ENCODE results near the gene CYP3A4. TPM values are rescaled to one million over a fixed set of nuclear protein-coding genes. Genes with fewer than 3 reads are reported as not detected.

CYP3A4 gene
- total and polyA plus RNA-seq, 2 of the 13 experiments (the other 11 are each of a cell fraction or from before 2014, with no cell fraction given), result 0.11 to 0.24 TPM

DNA sequence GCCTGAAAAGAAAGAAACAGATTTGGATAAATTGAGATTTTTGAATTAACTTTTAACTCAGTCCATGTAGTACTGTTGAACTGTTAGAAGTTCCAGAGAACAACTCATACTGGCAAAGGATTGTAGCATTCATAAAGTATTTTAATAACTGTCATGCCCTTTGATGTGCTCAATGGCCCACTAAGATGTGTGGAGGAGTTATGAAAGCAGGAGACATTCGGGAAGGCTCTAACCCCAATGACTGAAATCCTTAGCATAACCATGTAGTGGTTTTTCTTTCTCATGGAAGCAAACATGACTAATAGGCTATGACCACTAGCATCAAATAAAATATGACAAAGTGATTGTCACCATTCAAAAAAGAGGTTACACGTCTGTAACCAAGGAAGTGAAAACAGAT is 74.7 kb downstream of the CYP3A4 start:
- 96% methylated on average over 2 of the region's 2 CpGs for WGBS (ENCODE audit: low lambda C conversion rate)
- ATAC-seq (no peak), FAIRE-seq (no peak), DNase-seq (ENCODE audit: low spot score) (no peak)
- H3K4me2 ChIP-seq (ENCODE audit: low read depth, low read length), result no peak overlapping the region
- no peaks in the 10 kb centered on the region for H3K79me2 ChIP-seq (ENCODE audit: insufficient read depth, low read length)
- H3K9me3 ChIP-seq (ENCODE audit: low read length), result no peaks in the 10 kb centered on the region
- no peaks in the 10 kb centered on the region for H3K4me1 ChIP-seq (ENCODE audit: insufficient read depth, low read length)
- H3K9ac ChIP-seq (ENCODE audit: insufficient read depth, low read depth, low read length), result no peak overlapping the region
- H2AFZ ChIP-seq (ENCODE audit: low read length), result no peak overlapping the region
- H4K20me1 ChIP-seq (ENCODE audit: insufficient read depth, low read length), result no peaks in the 10 kb centered on the region
- POLR2A ChIA-PET, result no interaction called here
- in situ Hi-C loops (cut with HindIII; ENCODE audit: extremely low pct_ligation_motif_present, low pct_unique_long_range_greater_than_20kb), result no loop called here
- H3K36me3 ChIP-seq (replicated peaks in 1 of 2; ENCODE audit: control insufficient read depth in 1 of 2, insufficient read depth in 2 of 2, low read length in 2 of 2), result no peaks in the 10 kb centered on the region
- CTCF ChIA-PET (ENCODE audit: low intra/inter-chr PET ratio, low total read pairs), result no interaction called here
- intact Hi-C loops (cut with micrococcal nuclease; ENCODE audit: unreplicated experiment), result no loop called here
- no peaks in the 10 kb centered on the region for H3K27me3 ChIP-seq (ENCODE audit: control insufficient read depth in 1 of 2, insufficient read depth in 2 of 2, low read length in 2 of 2)
- no peak overlapping the region for H3K27ac ChIP-seq (ENCODE audit: extremely low read length, insufficient read depth, low read length)
- BruUV-seq (replicated peaks), result no TSS peak
- H3K4me3 ChIP-seq (replicated peaks in 1 of 3; ENCODE audit: insufficient read depth in 1 of 3, low read depth in 2 of 3, low read length in 3 of 3), result no peak overlapping the region
- TF ChIP-seq, protein P1, sequence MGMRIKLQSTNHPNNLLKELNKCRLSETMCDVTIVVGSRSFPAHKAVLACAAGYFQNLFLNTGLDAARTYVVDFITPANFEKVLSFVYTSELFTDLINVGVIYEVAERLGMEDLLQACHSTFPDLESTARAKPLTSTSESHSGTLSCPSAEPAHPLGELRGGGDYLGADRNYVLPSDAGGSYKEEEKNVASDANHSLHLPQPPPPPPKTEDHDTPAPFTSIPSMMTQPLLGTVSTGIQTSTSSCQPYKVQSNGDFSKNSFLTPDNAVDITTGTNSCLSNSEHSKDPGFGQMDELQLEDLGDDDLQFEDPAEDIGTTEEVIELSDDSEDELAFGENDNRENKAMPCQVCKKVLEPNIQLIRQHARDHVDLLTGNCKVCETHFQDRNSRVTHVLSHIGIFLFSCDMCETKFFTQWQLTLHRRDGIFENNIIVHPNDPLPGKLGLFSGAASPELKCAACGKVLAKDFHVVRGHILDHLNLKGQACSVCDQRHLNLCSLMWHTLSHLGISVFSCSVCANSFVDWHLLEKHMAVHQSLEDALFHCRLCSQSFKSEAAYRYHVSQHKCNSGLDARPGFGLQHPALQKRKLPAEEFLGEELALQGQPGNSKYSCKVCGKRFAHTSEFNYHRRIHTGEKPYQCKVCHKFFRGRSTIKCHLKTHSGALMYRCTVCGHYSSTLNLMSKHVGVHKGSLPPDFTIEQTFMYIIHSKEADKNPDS (CRISPR knock-in tag; IDR thresholded peaks at IDR 0.05), result no peak
- TF ChIP-seq, protein P2, sequence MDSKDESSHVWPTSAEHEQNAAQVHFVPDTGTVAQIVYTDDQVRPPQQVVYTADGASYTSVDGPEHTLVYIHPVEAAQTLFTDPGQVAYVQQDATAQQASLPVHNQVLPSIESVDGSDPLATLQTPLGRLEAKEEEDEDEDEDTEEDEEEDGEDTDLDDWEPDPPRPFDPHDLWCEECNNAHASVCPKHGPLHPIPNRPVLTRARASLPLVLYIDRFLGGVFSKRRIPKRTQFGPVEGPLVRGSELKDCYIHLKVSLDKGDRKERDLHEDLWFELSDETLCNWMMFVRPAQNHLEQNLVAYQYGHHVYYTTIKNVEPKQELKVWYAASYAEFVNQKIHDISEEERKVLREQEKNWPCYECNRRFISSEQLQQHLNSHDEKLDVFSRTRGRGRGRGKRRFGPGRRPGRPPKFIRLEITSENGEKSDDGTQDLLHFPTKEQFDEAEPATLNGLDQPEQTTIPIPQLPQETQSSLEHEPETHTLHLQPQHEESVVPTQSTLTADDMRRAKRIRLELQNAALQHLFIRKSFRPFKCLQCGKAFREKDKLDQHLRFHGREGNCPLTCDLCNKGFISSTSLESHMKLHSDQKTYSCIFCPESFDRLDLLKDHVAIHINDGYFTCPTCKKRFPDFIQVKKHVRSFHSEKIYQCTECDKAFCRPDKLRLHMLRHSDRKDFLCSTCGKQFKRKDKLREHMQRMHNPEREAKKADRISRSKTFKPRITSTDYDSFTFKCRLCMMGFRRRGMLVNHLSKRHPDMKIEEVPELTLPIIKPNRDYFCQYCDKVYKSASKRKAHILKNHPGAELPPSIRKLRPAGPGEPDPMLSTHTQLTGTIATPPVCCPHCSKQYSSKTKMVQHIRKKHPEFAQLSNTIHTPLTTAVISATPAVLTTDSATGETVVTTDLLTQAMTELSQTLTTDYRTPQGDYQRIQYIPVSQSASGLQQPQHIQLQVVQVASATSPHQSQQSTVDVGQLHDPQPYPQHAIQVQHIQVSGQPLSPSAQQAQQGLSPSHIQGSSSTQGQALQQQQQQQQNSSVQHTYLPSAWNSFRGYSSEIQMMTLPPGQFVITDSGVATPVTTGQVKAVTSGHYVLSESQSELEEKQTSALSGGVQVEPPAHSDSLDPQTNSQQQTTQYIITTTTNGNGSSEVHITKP (CRISPR knock-in tag; IDR thresholded peaks at IDR 0.05; ENCODE audit: low read depth), result no peak
- TF ChIP-seq, protein P3, sequence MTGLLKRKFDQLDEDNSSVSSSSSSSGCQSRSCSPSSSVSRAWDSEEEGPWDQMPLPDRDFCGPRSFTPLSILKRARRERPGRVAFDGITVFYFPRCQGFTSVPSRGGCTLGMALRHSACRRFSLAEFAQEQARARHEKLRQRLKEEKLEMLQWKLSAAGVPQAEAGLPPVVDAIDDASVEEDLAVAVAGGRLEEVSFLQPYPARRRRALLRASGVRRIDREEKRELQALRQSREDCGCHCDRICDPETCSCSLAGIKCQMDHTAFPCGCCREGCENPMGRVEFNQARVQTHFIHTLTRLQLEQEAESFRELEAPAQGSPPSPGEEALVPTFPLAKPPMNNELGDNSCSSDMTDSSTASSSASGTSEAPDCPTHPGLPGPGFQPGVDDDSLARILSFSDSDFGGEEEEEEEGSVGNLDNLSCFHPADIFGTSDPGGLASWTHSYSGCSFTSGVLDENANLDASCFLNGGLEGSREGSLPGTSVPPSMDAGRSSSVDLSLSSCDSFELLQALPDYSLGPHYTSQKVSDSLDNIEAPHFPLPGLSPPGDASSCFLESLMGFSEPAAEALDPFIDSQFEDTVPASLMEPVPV (CRISPR knock-in tag; IDR thresholded peaks at IDR 0.05), result no peak
- TF ChIP-seq, protein P4, sequence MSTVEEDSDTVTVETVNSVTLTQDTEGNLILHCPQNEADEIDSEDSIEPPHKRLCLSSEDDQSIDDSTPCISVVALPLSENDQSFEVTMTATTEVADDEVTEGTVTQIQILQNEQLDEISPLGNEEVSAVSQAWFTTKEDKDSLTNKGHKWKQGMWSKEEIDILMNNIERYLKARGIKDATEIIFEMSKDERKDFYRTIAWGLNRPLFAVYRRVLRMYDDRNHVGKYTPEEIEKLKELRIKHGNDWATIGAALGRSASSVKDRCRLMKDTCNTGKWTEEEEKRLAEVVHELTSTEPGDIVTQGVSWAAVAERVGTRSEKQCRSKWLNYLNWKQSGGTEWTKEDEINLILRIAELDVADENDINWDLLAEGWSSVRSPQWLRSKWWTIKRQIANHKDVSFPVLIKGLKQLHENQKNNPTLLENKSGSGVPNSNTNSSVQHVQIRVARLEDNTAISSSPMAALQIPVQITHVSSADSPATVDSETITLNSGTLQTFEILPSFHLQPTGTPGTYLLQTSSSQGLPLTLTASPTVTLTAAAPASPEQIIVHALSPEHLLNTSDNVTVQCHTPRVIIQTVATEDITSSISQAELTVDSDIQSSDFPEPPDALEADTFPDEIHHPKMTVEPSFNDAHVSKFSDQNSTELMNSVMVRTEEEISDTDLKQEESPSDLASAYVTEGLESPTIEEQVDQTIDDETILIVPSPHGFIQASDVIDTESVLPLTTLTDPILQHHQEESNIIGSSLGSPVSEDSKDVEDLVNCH (CRISPR knock-in tag; IDR thresholded peaks at IDR 0.05), result no peak
- TF ChIP-seq ZFP41 (CRISPR knock-in tag; IDR thresholded peaks at IDR 0.05; ENCODE audit: borderline replicate concordance) (no peak), ZNF282 (IDR thresholded peaks at IDR 0.05; ENCODE audit: partially characterized antibody) (no peak), ZSCAN29 (CRISPR knock-in tag; conservative IDR thresholded peaks at IDR 0.05) (no peak), TP53 (CRISPR knock-in tag; conservative IDR thresholded peaks at IDR 0.05) (no peak), FOSL1 (CRISPR knock-in tag; IDR thresholded peaks at IDR 0.05; ENCODE audit: borderline replicate concordance) (no peak), SMC3 (IDR thresholded peaks at IDR 0.05; ENCODE audit: low read length) (no peak), SRSF9 (IDR thresholded peaks at IDR 0.05; ENCODE audit: borderline replicate concordance, insufficient read depth, low read depth, low read length, poor library complexity, severe bottlenecking) (no peak), ZNF839 (CRISPR knock-in tag; IDR thresholded peaks at IDR 0.05; ENCODE audit: borderline replicate concordance) (no peak), MXD1 (CRISPR knock-in tag; IDR thresholded peaks at IDR 0.05) (no peak), CBX1 (IDR thresholded peaks at IDR 0.05; ENCODE audit: low read depth) (no peak)

Data from HepG2 (cell line).